Heart right ventricle (tissue), 16 donors: ENCODE measurements around the gene LEKR1. TPM values are rescaled to one million over a fixed set of nuclear protein-coding genes. Genes with fewer than 3 reads are reported as not detected.
A peak's percentile ranks its signal among the peaks of the same experiment; 100 is the strongest.

Experiments used
- ATAC-seq, 8 donors: fragments of 200-7000 bp; cut with Tn5 transposase; one replicate each; pipeline ENCODE4 v1.9.1; 2020; ENCODE audit warnings: mild to moderate bottlenecking in 8 of 8, moderate library complexity in 8 of 8, moderate number of reproducible peaks in 1 of 8
- DNase-seq, 2 donors: peaks; one replicate each; pipeline ENCODE4 v3.0.0-alpha.2; 2020
- H3K27ac ChIP-seq, 10 donors: fragments of 200-600 bp; sonication (generic) in 2 of 10; one replicate each; pipeline versions ENCODE4 v1.5.0 to v1.8.0; 2020 to 2022; ENCODE audit warnings: mild to moderate bottlenecking in 3 of 10
- H3K27me3 ChIP-seq, 7 donors: fragments of 200-600 bp; one replicate each; pipeline ENCODE4 v1.8.0; 2021 to 2022; ENCODE audit warnings: mild to moderate bottlenecking in 2 of 7
- H3K36me3 ChIP-seq, 9 donors: fragments of 200-600 bp; sonication (generic) in 1 of 9; one replicate each; pipeline versions ENCODE4 v1.5.0 to v1.8.0; 2020 to 2022; ENCODE audit warnings: mild to moderate bottlenecking in 2 of 9
- H3K4me1 ChIP-seq, 9 donors: fragments of 200-600 bp; sonication (generic) in 1 of 9; one replicate each; pipeline versions ENCODE4 v1.5.0 to v1.8.0; 2020 to 2022; ENCODE audit warnings: mild to moderate bottlenecking in 4 of 9
- H3K4me3 ChIP-seq, 10 donors: fragments of 200-600 bp; sonication (generic) in 2 of 10; one replicate each; pipeline versions ENCODE4 v1.5.0 to v1.8.0; 2020 to 2022; ENCODE audit warnings: mild to moderate bottlenecking in 7 of 10, moderate library complexity in 2 of 10
- H3K9me3 ChIP-seq, 11 donors: fragments of 200-600 bp in 10 of 11; sonication (generic) in 2 of 11; one replicate each; pipeline versions ENCODE4 v1.5.0 to v1.8.0; 2013 to 2022; ENCODE audit warnings: mild to moderate bottlenecking in 2 of 11, control low read depth in 1 of 11, moderate library complexity in 1 of 11
- CTCF ChIP-seq, 9 donors: fragments of 200-600 bp; sonication (generic) in 2 of 9; IDR thresholded peaks; one replicate each; pipeline versions ENCODE4 v1.5.0 to v1.8.0; 2021 to 2022; ENCODE audit warnings: antibody characterized with exemption in 9 of 9, mild to moderate bottlenecking in 5 of 9, moderate library complexity in 1 of 9
- WGBS, 2 donors: extraction: QIAGEN DNeasy Blood & Tissue Kit; methylation state at CpG; one replicate each; pipeline ENCODE4 v1.1.7; 2013; ENCODE audit warnings: inconsistent platforms in 1 of 2; 5-methylcytosine and 5-hydroxymethylcytosine counted together
- intact Hi-C, 10 donors: fragments of 100-400 bp; cut with DNase I; formaldehyde crosslinking; loops; one replicate each; pipeline versions ENCODE4 v1.11.1 to v1.14.2; 2022
- polyA plus RNA-seq, 2 donors: library from polyadenylated mRNA; stranded (reverse); fragments of 200-250 nt; gene quantifications; one replicate each; pipeline ENCODE4 v1.2.3, GENCODE V29; 2013
- total RNA-seq, 10 donors: library from RNA; stranded (reverse); fragmentation: NEBNext Ultra II Directional in 3 of 10; extraction: Animal tissue kit (Norgen Biotek cat#: 25700) in 3 of 10; gene quantifications; one replicate each; pipeline versions ENCODE4 v1.2.1 to v1.2.4, GENCODE V29; 2021 to 2023
- donor health status: Arrhythmogenic right ventricular cardiomyopathy.
- donor health status: ischemic (EF 13 %, LVEDD 7.1; RV severe dilation, severe dysfunction).
- donor health status: healthy with polysubstance abuse.
- donor health status: DM: no; HTN: yes; CAD: no.
- donor health status: DM: no; HTN: no; CAD: no.
- donor health status: ischemic (EF 25% LVEDD 6.9; RV normal size, moderate dysfunction).
- donor health status: ischemic (EF 25% LVEDD 5.7; RV mildly dilated, moderate dysfunction).
- donor health status: healthy.
- donor health status: DM: yes; HTN: yes; CAD: no.
- donor health status: Ischemic cardiomyopathy.
- donor health status: ischemic (EF 35%, LVEDD 5.7; RV mildly dilated, moderate dysfunction).
- donor health status: nonischemic (EF 11% LVEDD 7.7; RV severe dilation, severe dysfunction).
- donor health status: DM: yes; HTN: yes; CAD: no.
- donor health status: PGD.
- donor health status: ischemic (EF 29% LVEDD 5.4; RV normal size, mild dysfunction).
- donor health status: nonischemic (EF 23%, LVEDD 6.1; RV moderate dilation, normal function).

LEKR1 gene
- total and polyA plus RNA-seq, 12 donors, result 0.17 to 3.0 (median 0.81) TPM

GRCh38 chr3:157067114-157067513, 241.0 kb downstream of the LEKR1 start:
- H3K27me3 ChIP-seq, result no peaks in the 10 kb centered on the region
- H3K36me3 ChIP-seq, result no peaks in the 10 kb centered on the region
- H3K27ac ChIP-seq, result peak overlapping the region in 1 of 10 donors; percentile 36
- H3K9me3 ChIP-seq, result no peaks in the 10 kb centered on the region
- DNase-seq (no peak), ATAC-seq (no peak)
- intact Hi-C loops, result loop anchor here in 1 of 10 donors (10.0 kb wide), 1 partner anchor 428 kb away; no protein-coding TSS in a partner anchor
- H3K4me1 ChIP-seq, result peaks cover 0 to 16% (median 0%) of the 10 kb centered on the region in 9 donors
- 86 to 88% methylated on average over 3 of the region's 3 CpGs for WGBS, 2 donors
- no peak overlapping the region for H3K4me3 ChIP-seq
- no peak for TF ChIP-seq CTCF (IDR thresholded peaks at IDR 0.05)

GRCh38 chr3:157069406-157069805, 243.3 kb downstream of the LEKR1 start:
- TF ChIP-seq CTCF (IDR thresholded peaks at IDR 0.05), result no peak
- no peak for DNase-seq
- ATAC-seq, result no peak

GRCh38 chr3:157069846-157070677, 243.9 kb downstream of the LEKR1 start:
- DNase-seq (no peak), ATAC-seq (no peak)
- Histone ChIP-seq H3K27me3 (no peaks in the 10 kb centered on the region), H3K4me3 (no peak overlapping the region), H3K27ac (peak overlapping the region in 1 of 10 donors; percentile 36), H3K36me3 (no peaks in the 10 kb centered on the region), H3K4me1 (peaks cover 0 to 8% (median 0%) of the 10 kb centered on the region in 9 donors), H3K9me3 (no peaks in the 10 kb centered on the region)
- TF ChIP-seq CTCF (IDR thresholded peaks at IDR 0.05), result no peak
- intact Hi-C loops, result loop anchor here in 4 of 10 donors (10.0 kb wide), 3 partner anchors 155 to 915 kb away; no protein-coding TSS in a partner anchor
- WGBS, 2 donors, result 67 to 76% methylated on average over 7 of the region's 7 CpGs

More at GRCh38 chr3:157069406-157069805, 243.3 kb downstream of the LEKR1 start:
- Histone ChIP-seq H3K27ac (no peak overlapping the region), H3K36me3 (no peaks in the 10 kb centered on the region), H3K4me1 (peaks cover 0 to 11% (median 0%) of the 10 kb centered on the region in 9 donors), H3K4me3 (no peak overlapping the region), H3K27me3 (no peaks in the 10 kb centered on the region), H3K9me3 (no peaks in the 10 kb centered on the region)
- intact Hi-C loops, result loop anchor here in 1 of 10 donors (10.0 kb wide), 1 partner anchor 425 kb away; no protein-coding TSS in a partner anchor
- 86 to 94% methylated on average over 4 of the region's 4 CpGs for WGBS, 2 donors

- Histone ChIP-seq H3K9me3 (no peaks in the 10 kb centered on the region), H3K27me3 (no peaks in the 10 kb centered on the region), H3K4me3 (no peak overlapping the region), H3K36me3 (no peaks in the 10 kb centered on the region), H3K4me1 (peaks cover 0 to 11% (median 0%) of the 10 kb centered on the region in 9 donors), H3K27ac (peak overlapping the region in 1 of 10 donors; percentile 31)
- no peak for TF ChIP-seq CTCF (IDR thresholded peaks at IDR 0.05)
- DNase-seq (no peak), ATAC-seq (peak in 2 of 8 donors; percentile 25 to 33)
- intact Hi-C loops, result loop anchor here in 3 of 10 donors (10.0 kb wide), 2 partner anchors 156 to 916 kb away; no protein-coding TSS in a partner anchor
- 70 to 75% methylated on average over 2 of the region's 2 CpGs for WGBS, 2 donors
These were observed 244.5 kb downstream of the LEKR1 start for GRCh38 chr3:157070678-157070999.
